ENCODE measurements around the gene NAGPA. TPM values are rescaled to one million over a fixed set of nuclear protein-coding genes. Genes with fewer than 3 reads are reported as not detected.

Gene NAGPA
- total and polyA plus RNA-seq, 2 of the 8 experiments (the other 6 are each of a cell fraction or from before 2014, with no cell fraction given) = 10.1 to 13.2 TPM

DNA sequence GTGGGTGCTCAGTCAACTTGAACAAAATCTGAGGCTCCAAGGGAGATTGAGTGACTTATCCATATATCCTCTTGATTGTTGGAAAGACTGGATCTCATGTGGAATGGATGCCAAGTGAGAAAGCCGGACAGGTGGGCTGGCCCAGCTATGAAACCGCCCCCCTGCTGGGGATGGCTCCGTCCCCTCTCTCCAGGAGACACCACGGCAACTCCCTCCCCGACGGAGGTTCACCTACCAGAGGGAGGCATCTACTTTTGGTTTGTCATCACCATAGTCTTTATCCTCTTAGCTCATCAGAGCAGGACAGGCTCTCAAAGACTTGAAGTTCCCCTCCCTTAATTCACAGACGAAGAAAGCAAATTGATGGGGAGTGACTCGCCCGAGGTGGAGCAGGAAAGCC, 36.1 kb upstream of the NAGPA start (continued):
- no peak for TF ChIP-seq CHD7 (IDR thresholded peaks at IDR 0.05; ENCODE audit: insufficient replicate concordance, low read length)
- TF ChIP-seq JUN (IDR thresholded peaks at IDR 0.05; ENCODE audit: low read depth, low read length) = no peak
- no peak for TF ChIP-seq GABPA (IDR thresholded peaks at IDR 0.05; ENCODE audit: borderline replicate concordance, insufficient read depth, low read length)
- no peak for TF ChIP-seq SUZ12 (IDR thresholded peaks at IDR 0.05; ENCODE audit: low read length)
- no peak for TF ChIP-seq CHD1 (IDR thresholded peaks at IDR 0.05; ENCODE audit: low read depth, low read length)
- no peak for TF ChIP-seq SRF (IDR thresholded peaks at IDR 0.05; ENCODE audit: low read depth, low read length)
- no peak for TF ChIP-seq RAD21 (IDR thresholded peaks at IDR 0.05 in 1 of 2, conservative IDR thresholded peaks at IDR 0.05 in 1 of 2; ENCODE audit: low read depth in 2 of 2, low read length in 2 of 2)
- no peak for TF ChIP-seq GTF2F1 (IDR thresholded peaks at IDR 0.05; ENCODE audit: borderline replicate concordance, low read depth, low read length)
- no peak for TF ChIP-seq HDAC6 (IDR thresholded peaks at IDR 0.05; ENCODE audit: low read depth, low read length)
- TF ChIP-seq, protein P1, sequence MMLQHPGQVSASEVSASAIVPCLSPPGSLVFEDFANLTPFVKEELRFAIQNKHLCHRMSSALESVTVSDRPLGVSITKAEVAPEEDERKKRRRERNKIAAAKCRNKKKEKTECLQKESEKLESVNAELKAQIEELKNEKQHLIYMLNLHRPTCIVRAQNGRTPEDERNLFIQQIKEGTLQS (IDR thresholded peaks at IDR 0.05; ENCODE audit: insufficient read depth, low read depth, low read length) = no peak
- no peak for TF ChIP-seq EZH2 (IDR thresholded peaks at IDR 0.05; ENCODE audit: low read depth, low read length, severe bottlenecking)

Data from H1 (cell line).